Lower leg skin (tissue), 4 donors: ENCODE measurements around the gene RSPH10B. TPM values are rescaled to one million over a fixed set of nuclear protein-coding genes. Genes with fewer than 3 reads are reported as not detected.
"Not testable (repeated sequence)": the region's sequence is repeated elsewhere in the genome, so short reads cannot be mapped to it uniquely, and the experiment has no call there.

Experiments
- DNase-seq, 2 donors: peaks; one replicate each; pipeline ENCODE4 v3.0.0-alpha.2; 2019; ENCODE audit warnings: low spot score in 2 of 2
- H3K4me3 ChIP-seq: fragments of 200-600 bp; sonication (generic); 2 replicates; pipeline ENCODE4 v1.5.1; 2017; ENCODE audit warnings: mild to moderate bottlenecking, low read depth; ENCODE audit not compliant: poor library complexity, severe bottlenecking
- POLR2A ChIP-seq, 2 donors: fragments of 450-650 bp; IDR thresholded peaks; one replicate each; pipeline ENCODE4 v1.6.1; 2016 to 2017; ENCODE audit warnings: antibody characterized with exemption in 2 of 2, mild to moderate bottlenecking in 1 of 2, moderate library complexity in 1 of 2
- WGBS, 2 donors: methylation state at CpG; one replicate each; pipeline ENCODE4 v1.1.5; 2018; 5-methylcytosine and 5-hydroxymethylcytosine counted together
- intact Hi-C: fragments of 100-400 bp; cut with DNase I; formaldehyde crosslinking; loops from one replicate; pipeline ENCODE4 v1.15.0; 2023; ENCODE audit warnings: low total_unique reads
- total RNA-seq, 4 donors: library from RNA; depleted of rRNA; stranded (reverse); fragments of >200 nt; gene quantifications; one replicate each; pipeline ENCODE4 v1.1.0, GENCODE V29; 2016
- TF ChIP-seq, protein P1 (sequence below), 3 donors: fragments of 450-650 bp; IDR thresholded peaks; one replicate each; pipeline ENCODE4 v1.5.1; 2016; ENCODE audit warnings: antibody characterized with exemption in 3 of 3, mild to moderate bottlenecking in 3 of 3, moderate library complexity in 2 of 3

The RSPH10B gene
- under 1 TPM in 1 of 4 donors, not detected in 3; 0.19 TPM for total RNA-seq

DNA sequence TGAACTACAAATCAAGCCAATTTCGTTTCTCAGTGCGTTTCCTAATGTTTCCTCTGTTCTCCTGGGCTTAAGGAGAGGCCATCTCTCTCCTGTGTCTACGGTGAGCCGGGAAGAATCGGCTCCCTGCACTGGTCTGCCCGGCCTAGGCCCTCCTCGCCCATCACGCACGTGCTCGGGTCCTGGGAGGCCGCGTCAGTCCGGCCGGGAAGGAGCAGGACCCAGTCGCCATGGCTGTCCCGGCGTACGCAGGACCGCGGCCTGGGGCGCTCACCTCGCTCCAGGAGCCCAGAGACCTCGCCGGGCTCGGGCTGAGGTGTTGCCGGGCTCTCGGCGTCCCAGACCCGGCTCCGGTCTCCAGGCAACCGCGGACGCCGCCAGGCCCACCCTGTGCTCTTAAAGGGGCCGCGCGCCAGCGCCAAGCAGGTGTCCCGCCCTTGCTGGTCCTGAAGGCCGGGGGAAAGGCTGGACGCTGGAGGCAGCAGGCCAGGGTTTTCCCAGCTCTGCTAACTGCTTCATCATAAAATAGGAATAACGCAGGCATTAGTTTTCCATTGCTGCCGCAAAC lies at the start of gene RSPH10B:
TSS of gene RSPH10B (minus strand) at position 343 of the 565 bp plus-strand sequence. CDS start 3,573 bp downstream, outside the sequence.
- no CpG with 5 or more reads among the region's 43 CpGs for WGBS, 2 donors
- DNase-seq, intact Hi-C loops, H3K4me3 ChIP-seq: not testable (repeated sequence)

DNA sequence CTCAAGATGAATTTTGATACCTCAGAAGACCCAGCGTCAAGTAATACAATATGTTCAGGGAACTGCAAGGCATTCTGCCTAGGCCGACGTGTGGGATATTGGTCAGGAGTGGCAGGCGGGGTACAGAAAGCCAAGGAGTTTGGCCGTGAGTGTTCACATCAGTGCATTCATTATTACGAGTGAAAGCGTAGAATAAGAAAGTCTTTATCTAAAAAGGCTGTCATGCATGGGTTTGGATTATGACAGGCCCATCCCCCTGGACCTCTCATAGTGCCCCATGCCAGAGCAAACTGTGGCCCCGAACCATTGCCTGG lies 46.1 kb upstream of the RSPH10B start:
- no peak for DNase-seq
- WGBS, 2 donors: 90 to 92% methylated on average over 8 of the region's 8 CpGs
- no peak for TF ChIP-seq POLR2A (IDR thresholded peaks at IDR 0.05)
- TF ChIP-seq, protein P1, sequence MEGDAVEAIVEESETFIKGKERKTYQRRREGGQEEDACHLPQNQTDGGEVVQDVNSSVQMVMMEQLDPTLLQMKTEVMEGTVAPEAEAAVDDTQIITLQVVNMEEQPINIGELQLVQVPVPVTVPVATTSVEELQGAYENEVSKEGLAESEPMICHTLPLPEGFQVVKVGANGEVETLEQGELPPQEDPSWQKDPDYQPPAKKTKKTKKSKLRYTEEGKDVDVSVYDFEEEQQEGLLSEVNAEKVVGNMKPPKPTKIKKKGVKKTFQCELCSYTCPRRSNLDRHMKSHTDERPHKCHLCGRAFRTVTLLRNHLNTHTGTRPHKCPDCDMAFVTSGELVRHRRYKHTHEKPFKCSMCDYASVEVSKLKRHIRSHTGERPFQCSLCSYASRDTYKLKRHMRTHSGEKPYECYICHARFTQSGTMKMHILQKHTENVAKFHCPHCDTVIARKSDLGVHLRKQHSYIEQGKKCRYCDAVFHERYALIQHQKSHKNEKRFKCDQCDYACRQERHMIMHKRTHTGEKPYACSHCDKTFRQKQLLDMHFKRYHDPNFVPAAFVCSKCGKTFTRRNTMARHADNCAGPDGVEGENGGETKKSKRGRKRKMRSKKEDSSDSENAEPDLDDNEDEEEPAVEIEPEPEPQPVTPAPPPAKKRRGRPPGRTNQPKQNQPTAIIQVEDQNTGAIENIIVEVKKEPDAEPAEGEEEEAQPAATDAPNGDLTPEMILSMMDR (IDR thresholded peaks at IDR 0.05): no peak
- intact Hi-C loops: no loop called here
- no peak overlapping the region for H3K4me3 ChIP-seq

- intact Hi-C loops: no loop called here
- 61% methylated on average over 8 of the region's 8 CpGs for WGBS, 2 donors
- DNase-seq: peak; percentile 68 to 90
- TF ChIP-seq POLR2A (IDR thresholded peaks at IDR 0.05): no peak
- TF ChIP-seq, protein P1 (IDR thresholded peaks at IDR 0.05): no peak
- H3K4me3 ChIP-seq: no peak overlapping the region
Measured at GRCh38 chr7:6015917-6016652, 45.6 kb upstream of the RSPH10B start.

DNA sequence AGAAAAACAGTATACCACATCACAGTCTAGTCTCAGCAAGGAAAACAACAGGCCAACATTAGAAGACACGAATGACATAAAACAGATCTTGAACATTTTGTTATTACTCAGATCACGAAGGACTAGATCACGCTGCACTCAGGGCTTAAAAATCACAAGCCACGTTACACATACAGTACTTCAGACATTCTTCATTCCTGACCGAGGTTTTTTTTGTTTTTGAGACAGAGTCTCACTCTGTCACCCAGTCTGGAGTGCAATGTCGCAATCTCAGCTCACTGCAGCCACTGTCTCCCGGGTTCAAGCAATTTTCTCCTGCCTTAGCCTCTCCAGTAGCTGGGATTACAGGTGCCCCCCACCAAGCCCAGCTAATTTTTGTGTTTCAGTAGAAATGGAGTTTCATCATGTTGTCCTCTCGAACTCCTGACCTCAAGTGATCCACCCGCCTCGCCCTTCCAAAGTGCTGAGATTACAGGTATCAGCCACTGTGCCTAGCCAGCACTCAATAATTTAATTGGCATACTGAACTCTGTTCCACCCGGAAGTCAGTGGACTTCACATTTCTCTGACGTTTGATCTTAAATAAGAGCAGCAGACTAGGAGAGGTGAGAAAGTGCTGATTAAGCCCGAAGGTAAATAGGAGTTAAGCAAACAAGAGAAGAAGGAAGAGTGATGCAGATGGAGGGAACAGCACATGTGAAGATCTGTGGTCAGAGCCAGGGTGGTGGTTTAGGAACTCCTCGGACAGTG lies 42.0 kb upstream of the RSPH10B start:
- WGBS, 2 donors: 76 to 78% methylated on average over 14 of the region's 14 CpGs
- intact Hi-C loops: no loop called here
- TF ChIP-seq, protein P1 (IDR thresholded peaks at IDR 0.05): no peak
- TF ChIP-seq POLR2A (IDR thresholded peaks at IDR 0.05): no peak
- H3K4me3 ChIP-seq: no peak overlapping the region
- DNase-seq: no peak

DNA sequence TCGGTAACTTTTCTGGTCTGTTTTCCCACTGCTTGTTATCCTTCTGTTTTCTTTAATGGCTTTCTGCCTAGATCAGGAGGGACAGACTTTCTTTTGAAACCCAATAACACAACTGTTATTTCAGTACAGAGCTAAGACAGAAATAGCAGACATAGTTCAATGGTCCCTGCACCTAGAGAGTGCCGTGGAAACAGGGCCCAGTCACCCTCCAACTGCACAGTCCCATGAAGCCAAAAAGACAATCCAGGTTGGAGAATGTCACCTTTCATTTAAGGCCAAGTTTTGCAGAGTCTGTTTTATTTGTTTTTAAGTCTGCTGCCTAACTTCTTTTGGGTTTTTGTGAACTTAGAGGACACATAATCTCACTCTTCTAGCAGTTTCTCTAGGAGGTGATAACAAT lies 41.1 kb upstream of the RSPH10B start:
- H3K4me3 ChIP-seq: no peak overlapping the region
- TF ChIP-seq, protein P1 (IDR thresholded peaks at IDR 0.05): no peak
- TF ChIP-seq POLR2A (IDR thresholded peaks at IDR 0.05): no peak
- WGBS, 2 donors: 79 to 87% methylated on average over 2 of the region's 2 CpGs
- intact Hi-C loops: no loop called here
- no peak for DNase-seq

DNA sequence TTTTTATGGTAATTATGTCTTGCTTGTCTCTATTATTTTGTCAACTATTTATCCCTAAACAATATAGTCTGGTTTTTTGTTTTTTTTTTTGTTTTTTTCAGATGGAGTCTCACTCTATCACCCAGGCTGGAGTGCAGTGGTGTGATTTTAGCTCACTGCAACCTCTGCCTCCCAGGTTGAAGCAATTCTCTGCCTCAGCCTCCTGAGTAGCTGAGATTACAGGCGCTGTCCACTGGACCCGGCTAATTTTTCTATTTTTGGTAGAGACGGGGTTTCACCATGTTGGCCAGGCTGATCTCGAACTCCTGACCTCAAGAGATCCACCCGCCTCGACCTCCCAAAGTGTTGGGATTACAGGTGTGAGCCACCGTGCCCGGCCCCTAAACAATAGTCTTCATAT lies 39.9 kb upstream of the RSPH10B start:
- DNase-seq, H3K4me3 ChIP-seq, intact Hi-C loops: not testable (repeated sequence)
- 84 to 89% methylated on average over 8 of the region's 8 CpGs for WGBS, 2 donors
